8988T (cell line): ENCODE measurements around the gene ANKRD12.
"Not testable (repeated sequence)": the region's sequence is repeated elsewhere in the genome, so short reads cannot be mapped to it uniquely, and the experiment has no call there.

Source experiments
- DNase-seq: peaks from one replicate; pipeline ENCODE4 v3.0.0; 2011

ANKRD12 gene

GRCh38 chr18:9136315-9137155 lies at the start of gene ANKRD12:
Gene ANKRD12 (plus strand): TSS chr18:9136781. CDS start chr18:9182433, 45,652 bp downstream.
- peak; percentile 98 for DNase-seq

GRCh38 chr18:9087144-9087543 lies 49.4 kb upstream of the ANKRD12 start:
- no peak for DNase-seq

- DNase-seq: no peak
Observed at GRCh38 chr18:9088252-9088651, 48.3 kb upstream of the ANKRD12 start.

GRCh38 chr18:9088727-9089126 lies 47.9 kb upstream of the ANKRD12 start:
- not testable (repeated sequence) for DNase-seq

GRCh38 chr18:9090578-9090977 lies 46.0 kb upstream of the ANKRD12 start:
- no peak for DNase-seq

- no peak for DNase-seq
Observed at GRCh38 chr18:9091066-9091476, 45.5 kb upstream of the ANKRD12 start.

- DNase-seq: no peak
Observed at GRCh38 chr18:9092665-9093064, 43.9 kb upstream of the ANKRD12 start.

- not testable (repeated sequence) for DNase-seq
Observed at GRCh38 chr18:9093109-9093508, 43.5 kb upstream of the ANKRD12 start.

GRCh38 chr18:9094307-9095226 lies 42.0 kb upstream of the ANKRD12 start:
- DNase-seq: no peak

- no peak for DNase-seq
Observed at GRCh38 chr18:9095297-9096006, 41.1 kb upstream of the ANKRD12 start.

- DNase-seq: no peak
Observed at GRCh38 chr18:9096007-9096371, 40.6 kb upstream of the ANKRD12 start.

GRCh38 chr18:9096685-9097084 lies 39.9 kb upstream of the ANKRD12 start:
- DNase-seq: no peak

GRCh38 chr18:9097349-9097748 lies 39.2 kb upstream of the ANKRD12 start:
- DNase-seq: no peak

GRCh38 chr18:9100796-9101195 lies 35.8 kb upstream of the ANKRD12 start:
- DNase-seq: no peak

GRCh38 chr18:9101730-9102507 lies 34.7 kb upstream of the ANKRD12 start:
- no peak for DNase-seq

- peak; percentile 89 for DNase-seq
Observed at GRCh38 chr18:9102508-9103375, 33.8 kb upstream of the ANKRD12 start, which contains the start of gene NDUFV2. Gene NDUFV2 (plus strand): TSS chr18:9102699. CDS start chr18:9102744, 45 bp downstream.

GRCh38 chr18:9103376-9103873 lies 33.2 kb upstream of the ANKRD12 start:
- DNase-seq: no peak

GRCh38 chr18:9104244-9104901 lies 32.2 kb upstream of the ANKRD12 start:
- no peak for DNase-seq

- no peak for DNase-seq
Observed at GRCh38 chr18:9105420-9105819, 31.2 kb upstream of the ANKRD12 start.

- no peak for DNase-seq
Observed at GRCh38 chr18:9106094-9106493, 30.5 kb upstream of the ANKRD12 start.
